Uterus (tissue), 2 donors: ENCODE data around the gene KCNN3.
A peak's percentile ranks its signal among the peaks of the same experiment; 100 is the strongest.

Source experiments
- CTCF ChIP-seq, 4 experiments: fragments of 200-600 bp in 2 of 4; fragments of 450-650 bp in 2 of 4; sonication (generic) in 2 of 4; IDR thresholded peaks; one replicate each; pipeline ENCODE4 v1.5.1; 2016 to 2019; ENCODE audit warnings: antibody characterized with exemption in 4 of 4, mild to moderate bottlenecking in 2 of 4, moderate library complexity in 1 of 4
- POLR2A ChIP-seq, 2 donors: fragments of 450-650 bp; IDR thresholded peaks; one replicate each; pipeline ENCODE4 v1.6.1; 2016; ENCODE audit warnings: antibody characterized with exemption in 2 of 2, mild to moderate bottlenecking in 1 of 2, moderate library complexity in 1 of 2

GRCh38 chr1:154784924-154785531, 85.1 kb downstream of the KCNN3 start:
- TF ChIP-seq POLR2A (IDR thresholded peaks at IDR 0.05) = peak in 1 of 2 donors; percentile 38
- TF ChIP-seq CTCF (IDR thresholded peaks at IDR 0.05) = no peak
